HG03064 (cell line): Measurements from ENCODE around the gene CPNE7.
"Not testable (repeated sequence)": the region's sequence is repeated elsewhere in the genome, so short reads cannot be mapped to it uniquely, and the experiment has no call there.

Experiments used
- ATAC-seq: cut with Tn5 transposase; IDR thresholded peaks from one replicate; pipeline ENCODE4 v1.9.1; 2021; ENCODE audit warnings: low read depth; ENCODE audit not compliant: unreplicated experiment

The CPNE7 gene

DNA sequence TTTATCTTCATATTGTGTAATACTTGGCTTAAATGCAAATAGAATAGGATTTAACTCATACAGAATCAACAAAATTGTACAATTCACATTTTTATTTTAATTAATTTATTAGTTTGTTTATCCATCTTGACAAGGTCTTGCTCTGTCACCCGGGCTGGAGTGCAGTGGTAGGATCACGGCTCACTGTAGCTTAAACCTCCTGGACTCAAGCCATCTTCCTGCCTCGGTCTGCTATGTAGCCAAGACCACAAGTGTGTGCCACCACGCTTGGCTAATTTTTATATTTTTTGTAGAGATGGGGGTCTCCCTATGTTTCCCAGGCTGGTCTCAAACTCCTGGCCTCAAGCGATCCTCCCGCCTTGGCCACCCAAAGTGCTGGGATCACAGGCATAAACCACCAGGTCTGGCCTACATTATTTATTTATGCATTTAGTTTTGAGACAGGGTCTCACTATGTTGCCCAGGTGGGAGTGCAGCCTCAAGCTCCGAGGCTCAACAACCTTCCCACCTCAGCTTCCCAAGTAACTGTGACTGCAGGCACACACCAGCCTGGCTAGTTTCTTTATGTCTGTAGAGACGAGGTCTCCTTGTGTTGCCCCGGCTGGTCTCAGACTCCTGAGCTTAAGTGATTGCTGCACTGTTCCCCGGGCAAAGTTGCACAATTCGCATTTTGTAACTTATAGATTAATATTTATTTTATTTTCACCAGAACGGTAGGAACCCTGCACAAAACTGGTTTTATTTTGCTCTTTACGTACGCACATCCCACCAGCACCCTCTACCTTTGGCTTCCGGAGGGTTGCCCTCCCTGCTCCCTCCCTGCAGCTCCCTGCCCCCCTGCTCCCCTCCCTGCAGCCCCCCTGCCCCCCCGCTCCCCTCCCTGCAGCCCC, 42.8 kb downstream of the CPNE7 start:
- no peak for ATAC-seq

DNA sequence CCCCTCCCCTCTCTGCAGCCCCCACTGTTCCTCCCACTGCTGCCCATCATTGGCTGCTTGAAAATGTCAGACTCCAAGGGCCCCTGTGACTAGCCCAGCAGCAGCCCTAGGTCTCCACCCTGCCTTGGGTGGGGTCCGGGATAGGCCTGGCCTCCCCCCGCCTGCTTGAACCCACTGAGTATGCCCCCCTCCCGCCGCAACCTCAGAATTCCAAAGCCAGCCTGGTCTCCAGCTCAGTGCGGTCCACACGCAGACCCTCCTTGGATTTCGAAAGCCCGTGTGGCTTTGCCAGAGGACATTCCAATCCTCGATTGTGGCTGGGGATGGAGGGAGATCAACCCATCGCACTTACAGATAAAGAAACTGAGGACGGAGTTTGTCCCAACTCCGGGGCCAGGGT, 44.3 kb downstream of the CPNE7 start:
- ATAC-seq, result no peak

DNA sequence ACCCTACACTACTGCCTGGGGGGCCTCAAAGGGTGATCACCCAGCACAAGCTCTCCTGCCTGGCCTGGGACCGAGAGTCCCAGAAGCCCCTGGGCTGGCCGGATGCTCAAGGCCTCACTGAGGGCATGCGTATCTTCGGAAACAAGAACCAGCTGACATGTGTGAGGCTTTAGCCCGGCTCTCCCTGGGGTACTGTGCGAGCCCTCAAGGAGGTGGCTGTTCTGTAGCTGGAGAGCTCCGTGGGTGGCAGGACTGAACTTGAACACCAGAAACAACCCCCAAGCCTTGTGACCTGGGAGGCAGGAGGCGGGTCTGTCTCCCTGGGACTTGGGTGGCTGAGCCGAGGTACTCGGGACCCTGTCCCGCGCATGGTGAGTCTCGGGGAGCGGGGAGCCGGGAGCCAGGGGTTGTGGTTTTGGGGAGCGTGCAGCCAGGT, 44.9 kb downstream of the CPNE7 start:
- no peak for ATAC-seq

DNA sequence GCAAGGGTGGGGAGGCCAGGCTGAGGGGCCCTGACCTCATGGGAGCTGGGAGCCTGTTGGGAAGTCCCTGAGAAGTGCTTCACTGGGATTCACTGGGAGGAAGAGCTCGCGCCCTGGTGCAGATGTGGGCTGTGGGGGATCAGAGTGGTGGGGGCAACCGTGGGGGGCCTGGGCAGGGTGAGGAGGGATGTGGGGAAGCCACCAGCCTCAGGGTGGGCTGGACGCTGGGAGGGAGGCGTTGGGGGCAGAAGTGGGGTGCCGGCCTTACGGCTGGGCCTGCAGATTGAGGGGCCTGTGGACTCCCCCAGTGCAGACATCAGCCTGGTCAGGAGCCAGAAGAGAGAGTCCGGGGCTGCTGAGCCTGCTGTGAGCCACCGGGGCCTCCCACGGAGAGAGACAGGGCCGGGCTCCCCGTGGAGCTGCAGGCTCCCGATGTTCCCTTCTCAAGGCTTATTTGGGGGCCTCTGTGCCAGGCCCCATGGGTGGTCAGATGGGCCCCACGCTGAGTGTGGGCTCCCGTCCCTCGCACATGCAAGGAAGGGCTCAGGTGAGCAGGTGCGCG, 45.7 kb downstream of the CPNE7 start:
- ATAC-seq, result no peak

DNA sequence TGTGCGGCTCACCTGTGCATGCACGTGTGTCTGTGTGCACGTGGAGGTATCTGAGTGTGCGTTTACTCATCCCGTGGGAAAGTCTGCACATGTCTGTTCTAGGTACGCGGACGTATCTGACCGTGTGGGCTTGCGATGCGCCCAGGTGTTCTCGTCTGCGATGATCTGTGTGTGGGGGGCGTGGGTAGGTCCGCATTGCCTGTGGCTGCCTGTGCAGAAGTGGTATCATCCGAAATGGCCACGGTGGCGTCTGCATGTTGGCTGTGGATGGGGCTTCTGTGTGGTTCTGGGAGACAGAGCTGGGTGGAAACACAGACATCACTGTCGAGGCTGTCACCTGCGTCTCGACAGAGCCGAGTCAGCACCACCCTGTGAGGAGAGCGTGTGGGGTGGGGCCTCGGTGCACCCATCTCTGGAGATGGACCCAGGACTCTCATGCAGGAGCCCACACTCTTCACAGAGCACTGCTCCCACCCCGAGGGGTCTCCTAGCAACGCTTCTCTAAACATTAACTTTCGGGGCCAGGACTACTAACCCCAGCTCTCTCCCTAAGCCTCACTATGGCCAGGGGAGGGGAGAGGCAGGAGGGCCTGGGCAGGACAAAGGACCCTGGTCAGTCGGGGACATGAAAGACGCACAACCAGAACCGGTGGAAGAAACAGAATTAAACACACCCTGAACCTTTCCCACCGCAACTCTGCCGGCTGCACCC, 46.3 kb downstream of the CPNE7 start:
- ATAC-seq, result no peak

DNA sequence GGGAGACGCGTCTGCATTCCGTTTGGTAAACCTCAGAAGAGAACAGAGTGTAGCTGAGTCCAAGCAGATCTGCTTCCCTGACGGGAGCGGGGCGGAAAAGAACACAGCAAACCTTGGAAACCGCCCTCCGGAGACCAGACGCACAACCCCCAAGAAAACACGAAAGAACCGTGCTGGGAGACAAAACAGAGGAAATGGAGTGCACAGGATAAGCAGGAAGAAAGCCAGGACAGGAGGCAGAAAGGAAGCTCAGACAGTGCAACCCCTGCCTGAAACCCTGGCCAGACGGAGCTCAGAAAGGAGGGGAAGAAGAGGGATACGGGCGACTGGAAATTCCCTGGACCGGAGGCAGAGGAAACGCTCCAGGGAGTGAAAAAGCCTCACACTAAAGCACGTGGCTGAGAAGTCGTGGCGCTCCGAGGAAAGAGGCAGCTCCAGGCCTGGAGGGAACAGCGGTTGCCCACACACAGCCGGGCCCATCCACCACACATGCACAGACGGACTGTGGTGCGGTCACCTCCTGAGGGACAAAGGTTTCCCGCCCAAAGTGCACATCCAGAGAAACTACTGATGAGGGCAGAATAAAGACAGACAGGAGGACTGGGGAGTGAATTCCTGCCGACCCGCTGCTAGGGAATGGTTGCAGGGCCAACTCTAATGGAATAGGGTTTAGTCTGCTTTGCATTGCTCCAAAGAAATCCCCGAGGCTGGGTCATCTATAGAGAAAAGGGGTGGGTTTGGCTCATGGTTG, 48.1 kb downstream of the CPNE7 start:
- no peak for ATAC-seq

DNA sequence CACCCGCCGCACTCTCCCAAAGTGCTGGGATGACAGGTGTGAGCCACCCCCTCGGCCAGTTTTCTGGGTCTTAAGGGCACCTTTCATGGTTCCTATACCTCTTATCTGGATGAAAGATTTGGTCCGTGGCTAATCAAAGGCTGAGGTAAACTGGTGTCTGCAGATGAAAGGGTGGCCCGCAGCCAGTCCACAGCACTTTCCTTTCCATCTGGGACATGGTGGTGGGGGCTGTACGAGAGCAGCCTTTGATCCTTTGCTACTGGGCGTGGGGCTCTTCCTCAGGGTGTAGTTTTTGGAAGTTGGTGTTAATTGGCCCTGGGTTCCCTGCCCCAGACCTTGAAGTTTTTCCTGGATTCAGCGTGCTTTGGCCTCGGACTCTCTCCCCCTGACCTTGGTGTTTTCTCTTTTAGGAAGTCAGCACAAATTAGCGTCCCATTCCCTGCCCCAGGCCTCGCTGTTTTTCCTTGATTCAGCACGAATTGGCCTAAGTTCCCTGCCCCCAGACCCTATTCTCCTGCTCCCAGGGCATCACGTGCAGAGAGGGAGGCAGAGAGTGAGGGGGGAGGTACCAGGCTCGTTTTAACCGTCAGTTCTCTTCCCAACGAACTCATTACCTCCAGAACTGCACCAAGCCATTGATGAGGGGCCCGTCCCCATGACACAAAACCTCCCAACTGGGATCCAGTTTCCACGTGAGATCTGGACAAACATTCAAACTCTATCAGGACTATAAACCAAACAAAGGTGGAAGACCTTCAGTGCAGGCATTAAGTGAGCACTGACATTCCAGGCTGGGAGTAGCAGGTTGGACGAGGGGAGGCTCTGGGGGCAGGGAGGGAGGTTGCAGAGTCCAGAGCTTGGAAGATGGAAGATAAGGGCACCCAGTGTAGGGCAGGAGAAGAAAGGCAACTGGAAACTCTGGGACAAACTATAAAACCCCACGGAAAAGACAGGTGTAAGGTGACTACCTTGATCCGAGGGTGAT, 49.5 kb downstream of the CPNE7 start:
- no peak for ATAC-seq

DNA sequence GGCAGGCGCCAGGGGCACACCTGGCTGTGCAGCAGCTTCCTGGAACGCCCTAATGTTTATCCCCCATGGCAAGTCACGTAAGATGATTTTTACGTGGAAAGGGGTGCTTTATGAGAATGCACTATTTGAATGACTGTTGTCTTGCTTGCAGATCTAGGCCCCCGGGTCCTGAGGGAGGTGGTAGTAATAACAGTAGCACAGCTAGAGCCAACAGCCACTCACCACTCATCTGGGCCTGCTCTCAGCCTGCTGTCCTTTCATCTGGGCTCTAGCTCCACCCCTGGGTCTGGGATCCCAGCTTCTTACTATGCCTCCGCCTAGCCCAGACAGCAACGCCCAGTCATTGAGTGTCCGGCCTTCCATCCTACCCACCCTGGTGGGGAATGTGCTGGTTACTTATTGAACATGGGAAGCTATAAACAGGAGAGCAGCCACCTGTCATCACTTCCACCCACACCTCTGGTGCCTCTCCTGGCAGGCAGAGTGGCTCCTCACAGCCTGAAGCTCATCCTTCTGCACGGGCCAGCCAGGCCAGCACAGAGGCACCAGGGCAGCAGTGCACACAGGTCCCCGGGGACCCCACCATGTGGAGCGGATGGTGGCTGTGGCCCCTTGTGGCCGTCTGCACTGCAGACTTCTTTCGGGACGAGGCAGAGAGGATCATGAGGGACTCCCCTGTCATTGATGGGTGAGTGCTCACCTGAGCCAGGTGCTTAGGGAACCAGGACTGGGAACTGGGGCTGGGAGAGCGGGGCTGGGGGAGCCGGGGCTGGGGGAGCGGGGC, 54.5 kb downstream of the CPNE7 start:
- ATAC-seq, result no peak

DNA sequence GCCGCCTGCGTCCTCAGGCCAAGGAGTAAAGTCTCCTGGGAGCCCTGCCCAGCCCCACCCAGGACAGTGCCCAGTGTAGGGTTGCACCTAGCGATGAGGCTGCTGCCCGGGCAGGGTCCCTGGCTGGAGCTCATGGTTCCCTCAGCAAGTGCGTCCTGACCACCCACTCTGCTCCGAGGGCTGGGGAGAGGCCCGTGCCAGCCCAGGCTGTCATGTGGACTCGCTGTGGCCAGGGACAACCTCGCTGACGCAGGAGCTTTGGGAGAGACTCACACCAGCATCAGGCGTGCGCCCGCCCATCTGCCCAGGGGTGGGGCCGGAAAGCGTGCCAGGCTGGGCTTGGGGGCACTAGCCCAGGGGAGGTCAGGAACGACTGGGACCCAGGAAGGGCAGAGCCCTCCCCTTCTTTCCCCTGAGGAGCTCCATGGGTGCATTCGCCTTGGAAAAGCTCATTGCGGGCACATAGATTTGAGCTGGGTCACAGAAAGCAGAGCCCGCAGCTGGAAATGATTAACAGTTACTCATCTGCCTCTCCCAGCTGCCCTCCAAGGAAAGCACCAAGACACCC, 57.6 kb downstream of the CPNE7 start:
- no peak for ATAC-seq

DNA sequence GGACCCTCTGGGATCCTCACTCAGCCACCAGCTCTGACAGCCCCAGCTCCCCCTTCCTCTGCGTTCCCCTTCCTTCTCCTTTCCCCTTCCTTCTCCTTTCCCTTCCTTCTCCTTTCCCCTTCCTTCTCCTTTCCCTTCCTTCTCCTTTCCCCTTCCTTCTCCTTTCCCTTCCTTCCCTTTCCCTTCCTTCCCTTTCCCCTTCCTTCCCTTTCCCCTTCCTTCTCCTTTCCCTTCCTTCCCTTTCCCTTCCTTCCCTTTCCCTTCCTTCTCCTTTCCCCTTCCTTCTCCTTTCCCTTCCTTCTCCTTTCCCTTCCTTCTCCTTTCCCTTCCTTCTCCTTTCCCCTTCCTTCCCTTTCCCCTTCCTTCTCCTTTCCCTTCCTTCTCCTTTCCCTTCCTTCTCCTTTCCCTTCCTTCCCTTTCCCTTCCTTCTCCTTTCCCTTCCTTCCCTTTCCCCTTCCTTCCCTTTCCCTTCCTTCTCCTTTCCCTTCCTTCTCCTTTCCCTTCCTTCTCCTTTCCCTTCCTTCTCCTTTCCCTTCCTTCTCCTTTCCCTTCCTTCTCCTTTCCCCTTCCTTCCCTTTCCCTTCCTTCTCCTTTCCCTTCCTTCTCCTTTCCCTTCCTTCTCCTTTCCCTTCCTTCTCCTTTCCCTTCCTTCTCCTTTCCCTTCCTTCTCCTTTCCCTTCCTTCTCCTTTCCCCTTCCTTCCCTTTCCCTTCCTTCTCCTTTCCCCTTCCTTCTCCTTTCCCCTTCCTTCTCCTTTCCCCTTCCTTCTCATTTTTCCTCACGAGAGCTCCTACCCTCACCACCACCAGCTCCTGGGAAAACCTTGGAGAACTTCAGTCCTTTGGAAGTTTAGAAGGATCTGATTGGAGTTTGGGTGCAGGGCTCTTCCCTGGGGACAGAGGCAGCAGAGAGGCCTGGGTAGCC, 59.2 kb downstream of the CPNE7 start:
- not testable (repeated sequence) for ATAC-seq

DNA sequence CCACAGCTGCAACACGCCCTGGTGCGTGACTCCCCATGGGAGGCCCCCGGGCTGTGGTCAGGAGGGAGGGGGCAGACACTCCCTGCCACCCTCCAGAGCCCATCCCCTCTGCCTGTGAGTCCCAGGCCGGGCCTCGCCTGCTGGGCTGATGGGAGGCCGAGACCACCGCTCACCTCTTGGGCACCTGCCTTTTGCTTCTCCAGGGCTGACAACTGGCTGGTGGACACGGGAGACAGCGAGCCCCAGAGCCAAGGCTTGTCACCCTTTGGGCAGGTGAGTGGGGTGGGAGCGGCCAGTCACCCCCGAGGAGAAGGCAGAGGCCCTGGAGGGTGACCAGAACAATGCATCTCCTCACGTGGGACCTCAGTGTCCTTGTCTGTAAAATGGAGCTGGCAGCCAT, 61.1 kb downstream of the CPNE7 start:
- ATAC-seq, result no peak

DNA sequence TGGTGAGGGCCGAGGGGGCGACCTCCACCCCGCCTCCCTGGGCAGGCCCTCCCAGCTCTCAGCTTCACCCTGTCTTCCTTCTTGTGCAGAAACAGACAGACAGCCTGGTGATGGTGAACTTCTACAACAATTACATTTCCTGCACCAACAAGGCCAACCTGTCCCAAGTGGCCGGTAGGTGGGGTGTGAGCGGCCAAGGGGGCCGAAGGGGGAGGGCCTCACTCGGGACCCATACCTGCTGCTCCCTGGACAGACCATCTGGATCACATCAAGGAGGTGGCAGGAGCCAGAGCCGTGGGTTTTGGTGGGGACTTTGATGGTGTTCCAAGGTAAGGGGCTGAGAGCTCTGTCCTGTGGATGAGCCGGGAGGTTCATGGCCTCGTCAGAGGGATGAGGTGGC, 61.8 kb downstream of the CPNE7 start:
- no peak for ATAC-seq

DNA sequence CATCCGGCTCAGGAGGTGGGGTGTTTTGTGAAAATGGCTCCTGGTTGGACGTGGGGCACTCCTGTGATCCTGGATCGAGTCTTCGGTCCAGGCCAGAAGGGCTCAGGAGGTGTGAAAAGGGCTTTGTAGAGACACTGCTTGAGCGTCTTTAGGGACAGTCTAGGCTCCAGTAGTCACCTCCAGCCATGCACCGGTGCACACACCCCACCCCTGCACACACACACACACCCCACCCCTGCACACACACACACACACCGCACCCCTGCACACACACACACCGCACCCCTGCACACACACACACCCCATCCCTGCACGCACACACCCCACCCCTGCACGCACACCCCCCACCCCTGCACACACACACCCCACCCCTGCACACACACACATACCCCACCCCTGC, 62.9 kb downstream of the CPNE7 start:
- ATAC-seq, result no peak

DNA sequence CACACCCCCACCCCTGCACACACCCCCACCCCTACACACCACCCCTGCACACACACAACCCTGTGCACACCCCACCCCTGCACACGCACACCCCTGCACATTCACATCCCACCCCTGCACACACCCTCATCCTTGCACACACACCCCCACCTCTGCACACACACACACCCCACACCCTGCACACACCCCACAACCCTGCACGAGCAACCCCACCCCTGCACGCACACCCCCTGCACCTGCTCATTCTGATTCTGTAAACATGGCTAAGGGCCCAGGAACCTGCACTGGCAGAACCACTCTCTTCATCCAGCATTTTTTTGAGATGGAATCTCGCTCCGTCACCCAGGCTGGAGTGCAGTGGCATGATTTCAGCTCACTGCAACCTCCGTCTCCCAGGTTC, 63.8 kb downstream of the CPNE7 start:
- no peak for ATAC-seq

DNA sequence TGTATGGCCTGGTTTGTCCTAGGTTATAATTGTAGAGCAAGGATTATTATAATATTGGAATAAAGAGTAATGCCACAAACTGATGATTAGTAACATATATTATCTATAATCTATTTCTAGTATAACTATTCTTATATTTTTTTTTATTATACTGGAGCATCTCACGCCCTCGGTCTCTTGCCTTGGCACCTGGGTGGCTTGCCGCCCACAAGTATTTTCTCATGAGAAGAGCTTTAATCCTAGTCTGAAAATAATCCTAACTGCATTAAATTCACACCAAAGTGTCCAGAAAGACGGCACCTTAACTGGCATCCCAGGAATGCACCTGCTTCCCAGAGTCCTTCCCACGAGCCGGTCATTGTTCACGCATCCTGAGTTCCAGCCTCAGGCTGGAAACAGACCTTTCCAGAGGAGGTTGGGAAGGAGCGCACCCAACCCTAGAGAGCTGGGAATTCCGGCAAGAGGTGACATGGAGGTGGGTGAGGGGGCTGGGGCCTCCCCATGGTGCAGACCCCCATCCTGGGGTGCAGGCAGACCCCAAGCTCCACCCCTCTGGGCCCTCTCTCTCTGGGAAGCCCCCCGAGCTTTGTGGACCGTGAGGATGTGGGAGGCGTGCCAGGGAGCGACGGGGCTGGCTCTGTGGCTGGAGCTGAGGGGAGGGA, 66.0 kb downstream of the CPNE7 start:
- ATAC-seq, result no peak

DNA sequence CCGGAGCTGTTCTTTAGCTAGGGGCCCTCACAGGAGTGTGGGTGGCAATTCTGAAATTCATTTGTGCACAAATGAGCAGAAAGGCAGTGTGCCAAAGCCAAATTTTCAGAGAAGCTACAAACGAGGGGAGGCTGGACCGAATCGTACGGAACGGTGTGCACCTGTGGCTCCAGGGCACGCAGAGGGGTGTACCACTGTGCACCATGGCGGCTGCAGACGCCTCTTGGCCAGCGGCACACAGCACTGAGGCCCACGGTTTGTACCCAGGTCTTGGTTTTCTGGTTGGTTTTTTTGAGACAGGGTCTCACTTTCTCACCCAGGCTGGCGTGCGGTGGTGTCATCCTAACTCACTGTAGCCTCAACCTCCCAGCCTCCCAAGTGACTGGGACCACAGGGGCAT, 67.0 kb downstream of the CPNE7 start:
- ATAC-seq, result no peak

DNA sequence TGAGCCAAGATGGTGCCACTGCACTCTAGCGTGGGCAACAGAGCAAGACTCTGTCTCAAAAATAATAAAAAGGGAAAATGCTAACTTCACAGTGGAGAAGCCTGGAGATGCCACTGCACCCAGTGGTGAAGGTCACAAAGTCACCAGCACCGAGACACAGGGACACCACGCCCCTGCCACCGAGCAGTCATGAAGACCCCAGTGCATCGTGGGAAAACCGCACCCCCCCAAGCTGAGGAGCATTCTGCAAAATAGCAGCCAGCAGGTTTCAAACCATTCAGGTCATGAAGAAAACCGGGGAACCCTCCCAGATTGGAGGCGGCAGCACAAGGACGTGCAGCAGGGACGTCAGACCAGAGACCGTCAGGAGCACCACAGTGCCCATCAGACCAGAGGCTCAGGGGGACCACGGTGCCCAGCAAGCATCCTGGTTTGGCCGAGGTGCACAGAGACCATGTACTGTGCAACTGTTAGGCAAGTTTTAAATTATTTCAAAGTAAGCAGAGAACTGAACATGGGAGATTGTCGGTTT, 68.3 kb downstream of the CPNE7 start:
- no peak for ATAC-seq
